GM19324 (cell line): ENCODE data around the gene NPBWR2.

Experiments used
- ATAC-seq: cut with Tn5 transposase; IDR thresholded peaks from one replicate; pipeline ENCODE4 v1.9.1; 2021; ENCODE audit warnings: mild to moderate bottlenecking, moderate library complexity; ENCODE audit not compliant: unreplicated experiment, low FRiP score

The NPBWR2 gene

DNA sequence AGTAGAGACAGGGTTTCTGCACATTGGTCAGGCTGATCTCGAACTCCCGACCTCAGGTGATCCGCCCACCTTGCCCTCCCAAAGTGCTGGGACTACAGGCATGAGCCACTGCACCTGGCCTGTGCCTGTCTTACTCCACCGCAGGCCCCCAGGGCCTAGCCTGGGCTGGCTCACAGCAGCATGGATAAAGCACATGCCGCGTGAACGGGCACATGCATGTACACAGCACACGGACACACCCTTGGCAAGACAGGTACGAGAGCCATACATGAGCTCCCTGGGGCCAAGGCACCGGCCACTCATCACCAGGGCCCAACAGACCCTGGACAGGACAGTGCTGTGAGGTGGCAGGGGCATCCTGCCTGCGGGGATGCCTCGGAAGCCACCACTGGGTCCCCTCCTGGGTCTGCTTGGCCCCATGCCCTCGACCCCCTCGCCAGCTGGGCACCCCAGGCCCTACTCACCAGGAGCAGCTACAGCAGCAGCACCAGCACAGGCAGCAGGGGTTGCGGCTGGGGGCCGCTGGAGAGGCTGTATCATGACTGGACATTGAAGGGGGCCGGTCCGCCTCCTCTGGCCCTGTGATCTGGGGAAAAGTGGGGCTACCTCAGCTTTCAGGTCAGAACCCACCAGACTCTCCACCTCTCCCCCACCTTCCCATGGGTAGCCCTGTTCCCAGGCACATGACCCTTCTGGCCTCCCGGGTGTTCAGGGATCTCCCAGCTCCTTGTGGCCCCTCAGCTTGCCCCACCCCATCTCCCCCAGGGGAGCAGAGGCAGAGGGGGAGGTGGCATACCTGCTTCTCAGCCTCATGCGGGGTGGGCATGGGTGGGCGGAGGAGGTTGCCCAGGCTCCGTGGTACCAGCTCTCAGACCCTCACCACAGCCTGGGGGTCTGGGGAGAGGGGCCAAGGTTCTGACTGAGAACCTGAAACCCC, 31.0 kb downstream of the NPBWR2 start:
- ATAC-seq = no peak

DNA sequence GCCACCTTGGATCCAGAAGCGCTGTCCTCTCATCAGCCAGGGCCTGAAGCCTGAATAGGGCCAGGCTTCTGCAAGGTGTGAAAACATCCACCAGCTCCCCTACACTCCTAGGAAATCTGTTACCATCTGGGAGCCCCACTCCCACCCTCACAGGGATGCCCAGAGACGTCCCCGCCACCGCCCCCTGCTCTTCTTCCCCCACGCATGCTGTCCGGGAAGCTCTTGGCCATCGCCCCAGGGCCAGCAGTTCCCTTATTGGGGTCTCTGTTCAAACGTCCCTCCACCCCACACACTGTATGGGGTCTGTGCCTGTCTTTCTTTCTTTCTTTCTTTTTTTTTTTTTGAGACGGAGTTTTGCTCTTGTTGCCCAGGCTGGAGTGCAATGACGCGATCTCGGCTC, 31.8 kb downstream of the NPBWR2 start:
- ATAC-seq = no peak

DNA sequence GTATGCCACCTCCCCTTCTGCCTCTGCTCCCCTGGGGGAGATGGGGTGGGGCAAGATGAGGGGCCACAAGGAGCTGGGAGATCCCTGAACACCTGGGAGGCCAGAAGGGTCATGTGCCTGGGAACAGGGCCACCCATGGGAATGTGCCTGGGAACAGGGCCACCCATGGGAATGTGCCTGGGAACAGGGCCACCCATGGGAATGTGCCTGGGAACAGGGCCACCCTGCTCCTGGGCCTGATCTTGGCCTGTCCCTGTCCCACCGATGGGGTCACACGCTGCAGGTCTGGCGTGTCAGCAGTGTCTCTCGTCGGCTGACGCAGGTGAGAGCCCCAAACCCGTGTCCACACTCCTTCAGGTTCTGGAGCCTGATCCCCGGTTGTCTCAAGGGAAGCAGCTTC, 32.4 kb downstream of the NPBWR2 start:
- ATAC-seq = no peak

DNA sequence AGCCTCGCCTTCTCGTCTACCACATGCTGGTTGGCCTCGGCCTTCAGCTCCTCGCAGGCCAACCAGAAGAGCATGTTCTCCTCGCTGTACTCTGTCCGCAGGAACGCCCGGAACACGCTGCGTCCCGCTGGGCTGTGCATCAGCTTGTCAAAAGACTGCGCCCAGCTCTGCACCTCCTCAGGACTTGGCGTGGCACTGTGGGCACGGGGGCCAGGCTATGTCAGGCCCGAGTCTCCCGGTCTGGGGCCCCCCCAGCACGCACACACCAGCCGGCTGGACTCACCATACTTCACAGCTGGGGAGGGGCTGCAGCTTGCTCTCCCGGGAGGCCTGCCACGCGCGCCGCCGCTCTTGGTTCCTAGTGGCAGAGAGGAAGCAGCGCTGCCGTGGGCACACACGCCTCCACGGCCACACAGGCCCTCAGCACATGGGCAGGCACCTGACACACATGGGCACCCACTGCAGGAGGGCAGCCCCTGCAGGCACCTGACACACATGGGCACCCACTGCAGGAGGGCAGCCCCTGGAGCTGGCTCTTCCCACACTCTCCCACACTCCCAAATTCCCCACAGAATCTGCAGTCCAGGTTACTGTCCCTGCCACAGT, 33.1 kb downstream of the NPBWR2 start:
- ATAC-seq = no peak

DNA sequence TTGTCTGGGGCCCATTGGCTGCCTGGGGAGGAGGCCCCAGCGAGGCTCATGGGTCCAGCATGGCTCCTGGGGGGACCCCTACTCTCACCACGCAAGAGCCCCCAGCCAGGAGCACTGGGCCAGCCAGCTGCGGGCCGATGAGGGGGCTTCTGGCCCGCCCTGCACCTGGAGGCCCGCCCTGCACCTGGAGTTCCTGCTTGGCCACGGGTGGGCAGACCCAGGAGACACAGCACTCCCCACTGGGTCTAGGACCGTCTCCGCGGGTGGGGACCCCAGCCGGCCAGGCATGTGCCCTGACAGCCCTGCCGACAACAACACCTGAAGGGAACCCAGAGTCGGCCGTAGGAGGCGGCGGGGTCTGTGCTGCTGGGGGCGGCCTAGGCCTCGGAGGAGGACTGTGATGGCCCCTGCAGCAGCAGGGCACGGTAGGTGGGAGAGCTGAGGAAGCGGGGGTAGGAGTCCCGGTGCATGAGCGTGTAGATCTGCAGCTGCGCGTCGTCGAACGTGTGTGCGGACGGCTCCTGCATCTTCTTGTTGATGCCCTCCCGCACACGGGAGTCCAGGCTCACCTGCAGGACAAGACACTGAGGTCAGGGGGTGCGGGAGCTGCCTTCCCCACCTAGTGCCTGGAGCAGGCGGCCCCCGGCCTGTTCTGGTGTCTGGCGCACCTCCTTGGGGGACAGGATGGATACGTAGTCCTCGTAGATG, 33.7 kb downstream of the NPBWR2 start:
- ATAC-seq = no peak

DNA sequence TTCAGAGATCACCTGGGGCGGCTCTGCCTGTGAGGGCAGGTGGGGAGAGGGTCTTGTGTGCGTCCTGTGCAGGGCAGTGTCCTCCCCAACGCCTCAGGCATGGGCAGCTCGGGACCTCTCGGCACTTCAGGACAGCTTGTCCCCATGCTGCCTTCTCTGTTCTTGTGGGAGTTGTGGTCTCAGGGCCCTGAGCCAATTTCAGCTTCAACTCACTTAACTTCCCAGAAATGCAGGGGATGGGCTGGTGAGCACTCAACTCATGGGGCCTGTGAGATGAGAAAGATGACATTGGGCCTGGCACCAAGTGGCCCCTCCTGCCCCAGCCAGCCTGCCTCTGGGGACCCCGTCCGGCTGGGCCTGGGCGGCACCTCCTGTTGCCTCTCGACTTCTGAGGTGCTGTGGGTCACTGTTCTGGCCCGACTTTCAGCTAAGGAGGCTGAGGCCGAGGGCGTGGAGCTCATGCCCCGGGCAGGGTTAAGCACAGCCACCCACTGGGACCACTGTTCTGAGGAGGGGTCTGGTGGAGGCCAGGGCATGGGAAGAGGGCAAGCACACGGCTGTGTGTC, 34.8 kb downstream of the NPBWR2 start:
- ATAC-seq = no peak

DNA sequence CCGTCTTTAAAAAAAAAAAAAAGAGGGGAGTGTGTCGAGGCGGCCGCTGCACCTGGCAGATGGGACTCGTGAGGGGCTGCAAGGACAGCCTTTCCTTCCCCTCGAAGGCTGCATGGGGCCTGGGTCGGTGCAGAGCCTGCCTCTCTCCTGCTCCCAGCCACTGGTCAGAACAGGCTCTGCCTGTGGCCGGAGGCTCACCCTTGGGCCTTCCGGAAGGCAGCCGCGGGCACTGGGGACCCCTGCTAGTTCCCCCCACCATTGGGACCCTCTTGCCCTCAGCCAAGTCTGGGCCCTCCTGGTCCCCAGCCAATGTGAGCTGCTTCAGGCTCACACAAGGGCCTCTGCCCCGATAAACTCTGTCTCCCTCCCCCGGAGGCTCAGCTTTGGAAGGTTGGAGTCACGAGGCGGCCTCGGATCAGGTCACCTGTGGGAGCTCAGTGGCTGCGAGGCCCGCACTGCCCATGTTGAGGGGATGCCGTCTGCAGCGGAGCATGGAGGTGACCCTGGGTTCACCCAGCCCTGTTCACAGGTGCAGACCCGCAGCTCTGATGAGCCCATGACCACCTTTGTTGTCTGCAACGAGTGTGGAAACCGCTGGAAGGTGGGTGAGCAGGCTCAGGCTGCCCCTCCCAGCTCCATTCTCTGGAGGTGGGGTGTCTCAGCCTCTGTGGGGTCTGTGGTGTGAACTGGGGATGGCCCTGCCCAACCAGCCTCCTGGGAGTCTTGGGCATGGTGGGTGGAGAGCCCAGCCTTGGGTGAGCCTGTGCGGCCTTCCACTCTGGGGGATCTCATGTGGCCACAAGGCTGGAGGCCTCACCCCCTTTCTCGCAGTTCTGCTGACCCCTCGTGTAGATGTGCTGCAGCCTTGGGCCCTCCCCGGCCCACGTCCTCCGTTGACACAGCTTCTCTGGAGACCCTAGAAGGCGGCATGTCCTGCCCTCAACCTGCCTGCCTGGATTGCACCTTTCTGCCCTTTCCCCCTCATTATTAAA, 35.7 kb downstream of the NPBWR2 start:
- no peak for ATAC-seq

DNA sequence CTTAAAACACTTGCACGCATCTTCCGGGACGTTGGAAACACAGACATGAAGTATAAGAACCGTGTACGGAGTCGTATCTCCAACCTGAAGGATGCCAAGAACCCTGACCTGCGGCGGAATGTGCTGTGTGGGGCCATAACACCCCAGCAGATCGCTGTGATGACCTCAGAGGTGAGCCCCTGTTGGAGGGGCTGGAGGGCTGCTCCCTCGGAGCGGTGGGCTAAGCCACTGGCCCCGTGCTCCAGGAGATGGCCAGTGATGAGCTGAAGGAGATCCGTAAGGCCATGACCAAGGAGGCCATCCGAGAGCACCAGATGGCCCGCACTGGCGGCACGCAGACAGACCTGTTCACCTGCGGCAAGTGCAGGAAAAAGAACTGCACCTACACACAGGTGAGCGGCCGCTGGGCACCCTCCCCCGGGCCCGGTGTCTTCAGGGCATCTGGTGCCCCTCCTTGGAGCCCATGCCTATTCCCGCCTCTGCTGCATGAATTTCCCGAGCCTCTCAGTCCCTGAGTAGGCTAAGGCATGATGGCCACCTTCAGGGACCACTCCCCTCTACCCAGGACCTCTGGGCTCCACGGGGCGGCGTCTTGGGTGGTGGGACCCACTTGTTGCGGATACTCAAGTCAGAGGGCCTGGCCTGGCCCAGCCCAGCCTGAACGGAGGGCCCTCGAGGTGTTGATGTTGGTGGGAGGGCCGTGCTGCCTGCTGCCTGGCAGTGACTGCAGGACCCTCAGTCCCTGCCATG, 36.9 kb downstream of the NPBWR2 start:
- no peak for ATAC-seq

DNA sequence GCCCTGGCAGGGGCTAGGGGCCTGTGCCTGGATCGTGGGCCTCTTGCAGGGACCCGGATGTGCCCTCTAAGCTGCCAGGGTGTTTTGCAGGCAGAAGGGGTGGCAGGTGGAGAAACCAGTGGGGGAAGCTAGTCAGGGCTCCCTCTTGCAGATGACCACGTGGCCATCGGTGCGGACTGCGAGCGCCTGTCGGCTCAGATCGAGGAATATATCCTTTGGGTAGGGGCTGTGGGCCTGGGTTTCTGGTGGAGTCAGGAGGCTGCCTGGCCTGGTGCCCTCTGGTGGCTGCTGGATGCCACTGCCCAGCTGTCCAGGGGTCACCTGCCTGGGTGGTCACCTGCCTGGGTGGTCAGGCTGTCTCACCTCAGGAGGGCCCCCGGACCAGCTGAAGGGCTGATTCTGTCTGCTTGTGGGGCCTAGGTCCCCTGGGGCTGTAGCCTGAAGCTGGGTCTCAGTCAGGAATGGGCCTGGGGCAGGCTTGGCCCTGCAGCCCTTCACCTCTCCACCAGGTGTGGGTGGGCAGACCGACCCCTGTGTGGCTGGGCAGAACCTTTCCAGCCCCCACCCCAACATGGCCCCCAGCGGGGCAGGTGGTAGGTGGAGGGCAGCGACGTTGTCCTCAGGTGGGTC, 37.6 kb downstream of the NPBWR2 start:
- ATAC-seq = no peak

DNA sequence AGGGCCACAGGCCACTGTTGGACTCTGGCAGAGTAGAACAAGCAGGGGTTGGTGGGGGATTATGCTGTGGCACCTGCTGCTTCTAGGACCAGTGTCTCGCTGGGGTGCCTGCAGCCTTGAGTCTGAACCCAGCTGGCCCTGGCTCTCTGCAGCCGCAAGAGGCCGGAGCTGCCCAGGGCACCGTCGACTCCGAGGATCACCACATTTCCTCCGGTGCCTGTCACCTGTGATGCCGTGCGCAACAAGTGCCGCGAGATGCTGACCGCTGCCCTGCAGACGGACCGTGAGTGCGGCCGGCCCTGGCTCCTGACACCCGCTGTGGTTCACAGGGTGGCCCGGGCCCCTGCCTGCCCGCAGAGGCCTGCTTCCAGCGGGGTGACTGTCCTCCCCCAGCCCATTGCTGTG, 38.2 kb downstream of the NPBWR2 start:
- ATAC-seq = no peak

DNA sequence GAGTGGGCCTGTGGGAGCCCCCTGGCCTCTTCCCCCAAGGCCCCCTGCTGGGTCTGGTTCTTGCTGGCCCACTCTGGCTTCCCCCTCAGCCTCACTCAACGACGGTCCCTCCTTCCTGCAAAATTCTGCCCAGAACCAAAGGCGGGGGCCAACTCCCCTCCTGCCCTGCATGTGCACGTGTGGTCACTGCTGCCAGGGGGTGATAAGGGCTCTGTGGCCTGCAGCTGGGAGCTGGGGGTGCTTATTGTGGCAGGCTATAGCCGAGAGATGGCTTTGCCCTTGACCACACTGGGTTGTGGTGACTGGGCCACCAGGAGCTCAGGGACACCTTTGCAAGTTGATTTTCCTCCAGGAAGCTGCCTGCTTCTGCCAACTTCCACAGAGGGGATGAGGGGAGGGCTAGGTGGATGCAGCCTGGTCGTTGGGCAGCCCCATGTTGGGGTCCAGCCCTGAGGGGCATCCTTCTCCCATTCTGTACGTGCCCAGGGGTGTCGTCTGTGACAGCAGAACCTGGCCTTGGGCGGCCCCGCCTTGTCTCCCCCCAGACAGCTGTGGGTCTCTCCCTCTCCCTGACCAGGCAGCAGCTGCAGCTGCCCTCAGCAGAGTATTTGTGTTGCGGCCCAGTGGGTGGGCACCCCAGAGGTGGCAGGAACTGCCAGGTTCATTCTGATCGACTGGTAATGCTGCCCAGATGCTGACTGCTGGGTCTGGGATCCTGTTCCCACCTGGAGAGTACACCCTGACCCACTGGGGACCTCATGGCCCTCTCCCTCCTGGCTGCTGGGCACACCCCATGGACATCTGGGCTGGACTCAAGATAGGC, 38.8 kb downstream of the NPBWR2 start:
- no peak for ATAC-seq

DNA sequence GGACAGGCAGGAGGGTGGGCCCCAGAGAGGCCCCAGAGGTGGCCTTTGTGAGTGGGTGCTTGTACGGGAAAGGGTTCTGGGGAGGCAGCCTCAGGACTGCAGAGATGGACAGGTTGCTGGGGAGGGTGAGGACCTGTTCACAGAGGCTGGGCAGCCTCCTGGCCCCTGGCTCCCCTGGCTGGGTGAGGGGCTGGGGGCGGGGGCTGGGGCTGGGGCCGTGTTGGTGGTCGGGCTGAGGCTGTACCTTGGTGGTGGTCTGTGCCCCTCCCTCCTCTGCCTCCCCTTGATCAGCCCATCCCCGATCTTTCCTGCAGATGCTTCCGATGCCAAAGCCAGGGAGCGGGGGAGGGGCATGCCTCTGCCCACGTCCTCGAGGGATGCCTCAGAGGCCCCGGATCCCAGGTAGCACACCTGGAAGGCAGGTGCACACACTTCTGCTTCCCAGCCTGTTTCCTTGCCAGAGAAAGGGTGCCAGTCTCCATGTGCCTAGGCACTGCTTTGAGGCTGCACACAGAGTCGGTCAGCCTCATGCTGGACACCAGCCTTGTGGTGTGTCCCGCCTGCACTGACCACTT, 39.5 kb downstream of the NPBWR2 start:
- no peak for ATAC-seq

DNA sequence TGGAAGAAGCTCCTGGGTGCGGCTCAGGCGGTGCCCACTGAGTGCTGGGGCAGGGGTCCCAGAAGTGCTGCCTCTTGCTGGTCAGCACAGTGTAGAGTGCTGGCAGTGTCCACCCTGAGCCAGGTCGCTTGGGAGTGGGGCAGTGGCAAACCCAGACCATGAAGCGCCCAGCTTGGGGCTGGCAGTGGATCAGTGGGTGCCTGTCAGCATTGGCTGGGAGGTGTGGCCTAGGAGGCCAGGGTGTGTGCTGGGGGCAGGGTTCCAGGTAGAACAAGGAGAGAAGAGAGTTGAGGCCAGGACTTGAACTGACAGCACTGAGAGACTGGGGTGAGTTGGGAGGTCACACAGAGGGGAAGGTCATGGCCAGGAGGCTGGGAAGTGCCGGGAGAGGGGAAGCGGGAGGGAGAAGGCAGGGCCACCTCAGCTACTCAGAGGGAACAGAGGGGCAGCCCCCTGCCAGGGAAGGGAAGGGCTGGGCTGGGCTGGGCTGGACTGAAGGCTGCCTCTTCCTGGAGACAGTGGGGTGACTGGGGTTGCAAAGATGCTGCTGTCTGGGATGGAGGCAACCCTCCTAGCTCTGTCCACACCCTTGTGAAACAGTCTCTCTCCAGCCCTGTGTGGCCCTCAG, 40.2 kb downstream of the NPBWR2 start:
- ATAC-seq = no peak

DNA sequence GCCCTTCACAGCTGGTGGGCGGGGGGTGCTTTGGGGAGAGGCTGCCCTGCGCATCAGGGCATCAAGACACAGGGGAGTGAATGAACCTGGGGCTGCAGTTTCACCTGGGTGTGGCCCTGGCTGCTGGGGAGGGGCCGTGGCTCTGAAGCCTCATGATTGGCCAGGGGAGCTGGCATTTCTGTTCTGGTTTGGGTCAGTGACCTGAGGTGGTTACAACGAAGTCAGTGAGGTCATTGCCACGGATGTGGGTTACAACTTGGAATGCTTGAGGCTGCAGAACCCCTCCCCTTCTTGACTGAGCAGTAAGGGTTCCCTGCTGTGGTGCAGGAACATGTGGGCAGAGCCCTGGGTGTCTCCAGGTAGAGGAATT, 41.4 kb downstream of the NPBWR2 start:
- ATAC-seq = no peak

DNA sequence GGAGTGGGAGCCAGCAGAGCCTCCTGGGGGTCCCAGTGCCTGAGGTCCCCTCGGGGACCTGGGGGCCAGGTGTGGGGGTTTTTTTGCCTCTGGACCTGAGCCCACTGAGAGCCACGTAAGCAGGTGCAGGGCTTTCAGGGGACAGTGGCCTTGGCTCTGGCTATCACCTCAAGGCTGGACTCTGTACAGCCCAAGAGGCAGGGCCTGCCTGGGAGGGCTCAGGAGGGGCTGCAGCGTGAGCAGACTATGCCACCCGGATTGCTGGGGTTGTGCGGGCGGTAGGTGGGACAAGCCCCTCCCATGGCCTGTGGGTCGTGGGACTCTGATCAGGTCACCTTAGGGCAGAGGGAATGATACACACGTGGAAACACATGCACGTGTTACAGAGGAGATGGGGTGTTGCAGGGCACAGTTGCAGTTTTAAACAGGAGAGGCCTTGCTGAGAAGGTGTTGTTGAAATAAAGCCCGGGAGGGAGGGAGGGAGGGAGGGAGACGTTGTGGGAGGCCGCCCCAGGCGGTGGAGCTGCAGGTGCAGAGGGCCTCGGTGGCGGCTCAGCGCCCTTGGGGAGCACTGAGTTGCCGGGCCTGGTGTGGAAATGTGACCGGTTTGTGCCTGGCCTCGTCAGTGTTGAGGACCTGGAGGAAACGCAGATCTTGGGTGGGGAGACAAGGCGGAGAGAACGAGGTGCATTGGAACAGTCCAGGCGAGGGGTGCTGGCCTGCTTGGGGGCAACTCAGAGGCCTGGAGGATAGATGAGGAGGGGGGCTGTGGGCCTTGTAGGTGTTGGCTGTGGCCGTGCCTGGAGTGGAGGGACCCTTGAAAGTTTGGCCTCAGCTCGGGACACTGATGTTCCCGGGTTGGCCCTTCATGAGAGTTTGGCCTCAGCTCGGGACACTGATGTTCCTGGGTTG, 42.0 kb downstream of the NPBWR2 start:
- no peak for ATAC-seq

DNA sequence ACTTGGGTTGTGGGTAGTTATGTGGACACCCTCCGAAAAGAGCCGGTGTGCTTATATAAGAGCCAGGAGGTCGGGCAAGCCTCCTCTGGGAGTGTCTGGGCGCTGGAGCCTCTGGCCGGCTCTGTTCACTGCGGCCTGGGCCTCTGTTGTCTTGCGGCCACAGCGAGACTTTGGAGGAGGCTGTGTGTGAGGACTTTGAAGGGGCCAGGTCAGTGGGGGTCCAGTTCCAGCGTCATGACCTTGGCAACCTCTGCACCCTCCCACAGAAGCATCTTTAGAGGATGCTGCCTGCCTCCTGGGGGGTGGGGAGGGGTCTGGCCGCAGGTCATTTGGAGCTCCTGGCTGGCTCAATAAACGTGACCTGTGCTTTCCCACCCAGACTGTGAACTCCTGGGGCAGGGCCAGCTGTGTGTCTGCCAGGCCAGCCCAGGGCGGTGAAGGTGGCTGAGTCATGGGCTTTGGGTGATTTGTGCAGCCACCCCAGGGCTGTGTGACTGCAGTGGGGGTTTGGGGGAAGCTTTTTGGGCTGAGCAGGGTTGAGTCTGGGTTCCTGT, 43.1 kb downstream of the NPBWR2 start:
- ATAC-seq = no peak
